ENCODE measurements around the gene DDX20. TPM values are rescaled to one million over a fixed set of nuclear protein-coding genes. Genes with fewer than 3 reads are reported as not detected.
"Not testable (repeated sequence)": the region's sequence is repeated elsewhere in the genome, so short reads cannot be mapped to it uniquely, and the experiment has no call there.

Gene DDX20
- total RNA-seq, 1 donor from 2014 or later = 15.4 TPM

- H2AFZ ChIP-seq (ENCODE audit: low read depth, low read length) = peak overlapping the region; percentile 94
- H3K4me2 ChIP-seq (ENCODE audit: low read length) = peak overlapping the region; percentile 96
- H3K27me3 ChIP-seq (ENCODE audit: insufficient read depth, low read length) = no peaks in the 10 kb centered on the region
- peak overlapping the region; percentile 92 for H3K27ac Mint-ChIP-seq (ENCODE audit: unreplicated experiment)
- no peak for TF ChIP-seq EZH2 (IDR thresholded peaks at IDR 0.05; ENCODE audit: insufficient read depth, low read length)
- TF ChIP-seq CTCF (IDR thresholded peaks at IDR 0.05; ENCODE audit: insufficient read depth, low read depth, low read length) = no peak
- peaks cover 38% of the 10 kb centered on the region for H3K4me1 ChIP-seq (ENCODE audit: insufficient read depth, low read length)
- H3K79me2 ChIP-seq (ENCODE audit: insufficient read depth, low read length) = no peaks in the 10 kb centered on the region
- peak overlapping the region; percentile 65 for H3K4me3 ChIP-seq (ENCODE audit: insufficient read depth, low read depth, low read length)
- H3K36me3 Mint-ChIP-seq (ENCODE audit: low read depth, unreplicated experiment) = no peaks in the 10 kb centered on the region
- no peak for FAIRE-seq
- peaks cover 12% of the 10 kb centered on the region for H3K27me3 Mint-ChIP-seq (ENCODE audit: low read depth, unreplicated experiment)
- H3K9me3 ChIP-seq (ENCODE audit: insufficient read depth, low read depth, low read length) = no peaks in the 10 kb centered on the region
- H3K4me3 Mint-ChIP-seq (ENCODE audit: unreplicated experiment) = peak overlapping the region; percentile 92
- peaks cover 19% of the 10 kb centered on the region for H3K4me1 Mint-ChIP-seq (ENCODE audit: low read depth, unreplicated experiment)
- H4K20me1 ChIP-seq (ENCODE audit: insufficient read depth, low read length) = peaks cover 5% of the 10 kb centered on the region
- DNase-seq (ENCODE audit: low read depth) = peak; percentile 60
- no peaks in the 10 kb centered on the region for H3K9me3 Mint-ChIP-seq (ENCODE audit: unreplicated experiment)
- peak overlapping the region; percentile 3 for H3K27ac ChIP-seq (ENCODE audit: low read depth, low read length)
- H3K9ac ChIP-seq (ENCODE audit: low read length) = peak overlapping the region; percentile 76
- H3K36me3 ChIP-seq (ENCODE audit: insufficient read depth, low read length) = no peaks in the 10 kb centered on the region
Measured at GRCh38 chr1:111739925-111740765, 15.6 kb upstream of the DDX20 start.

DNA sequence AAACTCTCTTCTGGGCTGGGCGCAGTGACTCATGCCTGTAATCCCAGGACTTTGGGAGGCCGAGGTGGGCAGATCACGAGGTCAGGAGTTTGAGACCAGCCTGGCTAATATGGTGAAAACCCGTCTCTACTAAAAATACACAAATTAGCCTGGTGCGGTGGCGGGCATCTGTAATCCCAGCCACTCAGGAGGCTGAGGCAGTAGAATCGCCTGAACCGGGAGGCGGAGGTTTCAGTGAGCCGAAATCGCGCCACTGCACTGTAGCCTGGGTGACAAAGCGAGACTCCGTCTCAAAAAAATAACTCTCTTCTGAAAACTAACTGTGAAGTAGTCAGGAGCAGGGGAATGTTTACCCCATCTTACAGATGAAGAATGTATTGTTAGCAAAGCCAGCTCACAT is 13.4 kb upstream of the DDX20 start:
- H3K27ac Mint-ChIP-seq (ENCODE audit: unreplicated experiment); H3K9me3 ChIP-seq (ENCODE audit: insufficient read depth, low read depth, low read length); FAIRE-seq: not testable (repeated sequence)

GRCh38 chr1:111742938-111743549 is 12.7 kb upstream of the DDX20 start:
- Mint-ChIP-seq H3K9me3 (ENCODE audit: unreplicated experiment) (no peaks in the 10 kb centered on the region), H3K27me3 (ENCODE audit: low read depth, unreplicated experiment) (peaks cover 12% of the 10 kb centered on the region), H3K4me3 (ENCODE audit: unreplicated experiment) (no peak overlapping the region), H3K27ac (ENCODE audit: unreplicated experiment) (no peak overlapping the region), H3K4me1 (ENCODE audit: low read depth, unreplicated experiment) (peaks cover 12% of the 10 kb centered on the region), H3K36me3 (ENCODE audit: low read depth, unreplicated experiment) (no peaks in the 10 kb centered on the region)
- Histone ChIP-seq H2AFZ (ENCODE audit: low read depth, low read length) (no peak overlapping the region), H4K20me1 (ENCODE audit: insufficient read depth, low read length) (peaks cover 1% of the 10 kb centered on the region), H3K4me3 (ENCODE audit: insufficient read depth, low read depth, low read length) (no peak overlapping the region), H3K79me2 (ENCODE audit: insufficient read depth, low read length) (no peaks in the 10 kb centered on the region), H3K27me3 (ENCODE audit: insufficient read depth, low read length) (no peaks in the 10 kb centered on the region), H3K4me1 (ENCODE audit: insufficient read depth, low read length) (peaks cover 23% of the 10 kb centered on the region), H3K27ac (ENCODE audit: low read depth, low read length) (peak overlapping the region; percentile 37), H3K36me3 (ENCODE audit: insufficient read depth, low read length) (no peaks in the 10 kb centered on the region), H3K9me3 (ENCODE audit: insufficient read depth, low read depth, low read length) (no peaks in the 10 kb centered on the region), H3K9ac (ENCODE audit: low read length) (peak overlapping the region; percentile 53), H3K4me2 (ENCODE audit: low read length) (peak overlapping the region; percentile 24)
- no peak for FAIRE-seq
- TF ChIP-seq EZH2 (IDR thresholded peaks at IDR 0.05; ENCODE audit: insufficient read depth, low read length) (no peak), CTCF (IDR thresholded peaks at IDR 0.05; ENCODE audit: insufficient read depth, low read depth, low read length) (no peak)
- no peak for DNase-seq (ENCODE audit: low read depth)

More for the DNA sequence above, 13.4 kb upstream of the DDX20 start:
- Mint-ChIP-seq H3K27me3 (ENCODE audit: low read depth, unreplicated experiment) (peaks cover 12% of the 10 kb centered on the region), H3K4me1 (ENCODE audit: low read depth, unreplicated experiment) (peaks cover 19% of the 10 kb centered on the region)
- H3K4me3 Mint-ChIP-seq (ENCODE audit: unreplicated experiment); H3K36me3 ChIP-seq (ENCODE audit: insufficient read depth, low read length); H3K9me3 Mint-ChIP-seq (ENCODE audit: unreplicated experiment); H3K4me3 ChIP-seq (ENCODE audit: insufficient read depth, low read depth, low read length); H3K27ac ChIP-seq (ENCODE audit: low read depth, low read length); DNase-seq (ENCODE audit: low read depth); H3K36me3 Mint-ChIP-seq (ENCODE audit: low read depth, unreplicated experiment); H3K4me2 ChIP-seq (ENCODE audit: low read length); H3K79me2 ChIP-seq (ENCODE audit: insufficient read depth, low read length); H4K20me1 ChIP-seq (ENCODE audit: insufficient read depth, low read length); H2AFZ ChIP-seq (ENCODE audit: low read depth, low read length); H3K27me3 ChIP-seq (ENCODE audit: insufficient read depth, low read length): not testable (repeated sequence)
- peak overlapping the region; percentile 53 for H3K9ac ChIP-seq (ENCODE audit: low read length)
- H3K4me1 ChIP-seq (ENCODE audit: insufficient read depth, low read length) = peaks cover 31% of the 10 kb centered on the region

All from astrocyte (in vitro differentiated cells and primary cell).